Activated gamma-delta T cell (primary cell): Measurements from ENCODE around the gene ARSB.

Experiments used
- DNase-seq: peaks from one replicate; lab custom pipeline; 2025; lab: John Stamatoyannopoulos, UW

Gene ARSB

DNA sequence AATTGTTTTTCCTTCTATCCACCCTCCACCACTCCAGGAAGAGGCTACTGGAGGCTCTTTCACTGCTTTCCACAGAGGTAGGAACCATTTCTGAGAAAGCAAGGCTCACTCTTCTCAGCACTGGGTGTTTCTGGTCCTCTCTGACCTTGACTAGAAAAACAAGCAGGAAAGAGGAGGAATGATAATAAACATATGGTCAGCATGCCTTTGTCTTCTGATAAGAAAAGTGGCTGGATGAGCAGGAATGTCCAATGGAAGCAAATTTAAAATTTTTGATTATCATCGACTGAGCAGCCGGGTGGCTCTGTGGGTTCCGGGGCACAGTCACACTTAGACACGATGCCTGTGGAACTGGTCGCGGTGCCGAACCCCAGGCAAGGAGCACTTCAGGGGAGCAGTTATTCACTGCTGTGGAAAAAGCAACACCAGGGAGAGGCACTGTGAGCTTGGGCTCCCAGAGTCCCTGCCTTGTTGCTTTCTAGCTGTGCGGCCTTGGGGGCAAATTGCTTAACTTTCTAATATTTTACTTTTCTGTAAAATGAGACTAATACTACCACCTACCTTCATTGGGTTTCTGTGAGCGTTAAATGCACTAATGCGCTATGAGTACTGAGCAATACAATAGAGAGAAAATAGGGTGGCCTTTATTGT lies 179.5 kb downstream of the ARSB start:
- no peak for DNase-seq

DNA sequence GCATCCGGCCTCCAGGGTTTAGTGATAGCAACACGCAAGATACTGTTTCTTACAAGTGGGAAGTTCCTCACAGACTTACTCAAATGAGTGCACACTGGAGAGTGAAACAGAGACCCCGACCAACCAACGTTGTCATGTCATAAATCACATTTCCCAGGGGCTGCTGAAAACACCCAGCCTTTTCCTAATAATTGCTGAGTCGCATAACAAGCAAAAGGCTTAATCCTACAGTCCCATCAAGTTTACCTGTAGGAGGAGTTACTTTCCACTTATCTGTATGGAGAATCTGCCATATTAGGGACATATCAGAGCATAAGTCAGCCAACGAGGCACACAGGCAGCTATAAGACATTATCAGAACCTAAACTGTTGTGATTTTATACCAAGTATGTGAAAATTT lies 180.1 kb downstream of the ARSB start:
- no peak for DNase-seq

DNA sequence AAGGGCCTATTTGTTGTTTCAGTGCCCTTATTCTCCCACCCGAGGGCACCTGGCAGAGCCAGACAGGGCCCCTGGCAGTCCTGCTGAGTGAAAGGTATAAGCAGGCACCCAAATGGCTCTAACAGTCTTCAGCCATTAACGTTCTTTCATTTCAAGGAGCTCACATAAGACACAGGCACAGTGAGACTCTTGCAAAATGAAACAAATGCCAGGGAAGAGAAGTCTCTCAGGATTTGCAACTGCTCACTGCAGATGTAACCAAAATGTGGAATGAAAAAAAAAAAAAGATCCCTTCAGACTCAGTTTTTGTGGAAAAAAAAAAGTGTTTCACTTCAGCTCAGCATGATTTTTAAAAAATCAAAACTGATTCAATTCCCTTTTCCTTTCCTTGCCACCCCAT lies 181.2 kb downstream of the ARSB start:
- DNase-seq = no peak

GRCh38 chr5:78803353-78803752 lies 181.8 kb downstream of the ARSB start:
- DNase-seq = no peak

- no peak for DNase-seq
Observed at GRCh38 chr5:78801413-78801812, 183.7 kb downstream of the ARSB start.

DNA sequence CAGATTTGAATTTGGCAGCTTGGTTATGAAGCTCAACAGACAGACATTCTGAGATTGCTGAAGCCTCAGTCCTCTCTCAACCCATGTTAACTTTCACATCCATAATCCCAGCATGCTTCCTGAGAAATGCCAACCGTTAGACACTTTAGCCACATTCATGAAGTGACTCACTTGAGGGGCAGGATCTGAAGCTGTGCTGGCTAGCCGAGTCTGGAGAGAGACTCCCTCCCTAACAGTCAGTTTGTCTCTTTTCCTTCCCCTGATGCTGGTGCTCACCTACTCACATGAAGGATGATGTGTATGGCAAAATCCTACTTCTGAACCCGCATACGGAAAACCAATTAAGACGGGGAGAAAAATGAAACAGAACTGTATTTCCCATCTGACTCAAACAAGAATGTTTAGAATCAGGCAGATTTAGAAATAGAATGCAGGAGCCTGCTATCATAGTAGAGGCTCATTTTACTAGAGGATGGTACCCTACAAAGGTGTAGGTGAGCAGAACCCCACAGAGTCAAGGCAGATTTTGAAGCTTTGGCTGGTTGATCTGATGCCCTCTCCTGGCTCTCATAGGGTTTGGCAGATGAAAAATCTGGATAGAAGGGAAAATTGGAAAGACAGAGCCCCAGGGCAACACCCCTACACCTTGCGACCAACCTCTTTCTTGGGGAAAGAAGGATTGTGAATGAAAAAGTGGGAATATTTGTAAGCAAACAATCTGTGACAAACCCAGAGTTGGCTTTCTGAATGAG lies 185.7 kb downstream of the ARSB start:
- DNase-seq = no peak

DNA sequence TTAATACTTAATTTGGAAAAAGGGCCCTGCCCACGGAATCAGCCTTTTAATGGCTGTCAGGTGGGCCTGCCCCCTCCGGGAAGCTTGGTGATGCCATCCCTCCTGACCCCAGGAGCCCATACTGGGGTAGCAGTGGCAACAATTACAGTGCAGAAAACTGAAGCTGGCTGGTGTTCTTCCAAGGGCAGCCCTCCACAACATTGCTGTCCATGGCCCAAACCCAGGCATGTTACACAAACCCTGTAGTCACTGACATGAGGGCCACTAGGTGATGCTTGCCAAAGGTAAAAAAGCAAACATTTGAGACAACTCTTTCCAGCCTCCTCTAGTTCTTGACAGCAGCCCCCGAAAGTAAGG lies 186.5 kb downstream of the ARSB start:
- DNase-seq = no peak

DNA sequence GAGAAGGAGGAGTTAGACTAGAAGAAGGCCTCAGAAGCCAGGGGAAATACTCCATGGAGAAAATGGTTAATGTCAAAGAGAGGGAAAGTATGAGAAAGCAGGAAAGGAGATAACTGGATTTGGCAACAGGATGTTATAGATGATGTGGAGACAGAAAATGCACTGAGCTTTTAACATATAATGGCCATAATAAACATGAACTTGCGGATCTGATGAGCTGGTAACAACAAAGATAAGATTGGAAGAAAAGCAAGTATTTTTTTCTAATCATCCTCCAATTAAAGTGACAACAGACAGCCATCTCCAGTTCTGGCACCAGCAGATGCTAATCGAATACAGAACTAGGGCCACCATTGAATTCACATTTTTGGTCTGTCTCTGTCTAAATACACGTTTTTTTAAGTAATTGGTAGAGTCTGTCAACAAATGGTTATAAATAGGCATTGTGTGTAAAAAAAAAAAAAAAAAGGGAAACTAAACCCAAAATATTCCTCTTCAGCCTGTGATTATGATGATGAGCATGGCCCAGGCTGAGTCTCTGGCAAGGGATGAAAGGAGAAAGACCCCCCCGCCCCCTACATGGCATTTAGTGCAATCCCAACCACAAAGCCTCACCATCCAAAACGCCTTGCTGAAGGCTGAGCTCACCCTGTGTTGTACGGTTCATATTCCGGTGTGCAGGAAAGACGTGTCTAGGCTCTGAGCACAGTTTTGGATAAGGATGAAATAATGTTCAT lies 187.0 kb downstream of the ARSB start:
- DNase-seq = no peak

DNA sequence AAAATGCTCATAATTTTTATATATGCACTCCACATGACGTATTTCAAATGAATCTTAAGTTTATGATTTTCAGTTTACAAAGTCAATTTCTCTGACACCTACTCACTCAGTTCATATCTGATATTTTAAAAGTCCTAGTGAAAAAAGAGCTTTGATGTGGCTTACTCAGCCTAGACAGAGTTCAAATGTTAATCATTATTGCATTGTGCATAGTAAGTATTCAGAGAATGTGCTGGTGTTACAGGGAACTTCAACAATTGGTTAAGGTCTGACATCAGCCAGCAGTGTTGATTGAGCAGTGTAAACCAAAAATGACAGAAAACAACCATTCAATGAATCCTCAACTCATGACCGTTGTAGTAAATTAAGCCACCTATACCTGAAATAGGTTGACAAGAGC lies 189.4 kb downstream of the ARSB start:
- no peak for DNase-seq

GRCh38 chr5:78794693-78795215 lies 190.4 kb downstream of the ARSB start:
- DNase-seq = no peak

GRCh38 chr5:78793907-78794662 lies 191.0 kb downstream of the ARSB start:
- no peak for DNase-seq

DNA sequence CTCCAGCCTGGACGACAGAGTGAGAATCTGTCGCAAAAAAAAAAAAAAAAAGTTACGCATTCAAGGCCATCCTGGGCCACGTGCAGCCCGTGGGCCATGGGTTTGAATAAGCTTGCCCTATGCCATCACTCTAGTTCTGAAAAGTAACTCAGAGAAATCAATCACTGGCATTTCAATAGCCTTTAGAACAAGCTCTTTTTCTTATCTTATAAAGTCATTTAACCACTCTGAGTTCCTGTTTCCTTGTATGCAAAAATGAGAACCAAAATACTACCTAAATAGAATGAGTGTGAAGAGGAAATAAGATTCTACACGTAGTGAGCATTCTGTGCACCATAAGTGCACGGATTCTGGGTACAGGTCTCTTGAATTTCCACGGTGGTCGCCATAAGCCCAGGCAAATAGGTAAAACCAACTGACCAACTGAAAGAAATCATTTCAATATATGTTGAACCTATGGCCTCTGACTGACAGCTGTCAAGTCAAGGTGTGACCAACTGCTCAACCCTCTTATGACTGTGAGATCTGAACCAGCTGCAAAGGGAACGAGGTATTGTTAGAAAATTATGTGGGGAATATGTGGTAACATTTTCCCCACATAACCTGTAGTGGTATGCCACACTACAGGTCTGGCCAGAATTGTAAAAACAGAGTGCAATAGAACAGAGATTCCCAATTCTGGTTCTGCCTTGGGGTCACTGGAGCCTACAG lies 192.6 kb downstream of the ARSB start:
- DNase-seq = no peak

- no peak for DNase-seq
Observed at GRCh38 chr5:78791501-78792100, 193.5 kb downstream of the ARSB start.

- DNase-seq = no peak
Observed at GRCh38 chr5:78787783-78788182, 197.3 kb downstream of the ARSB start.

DNA sequence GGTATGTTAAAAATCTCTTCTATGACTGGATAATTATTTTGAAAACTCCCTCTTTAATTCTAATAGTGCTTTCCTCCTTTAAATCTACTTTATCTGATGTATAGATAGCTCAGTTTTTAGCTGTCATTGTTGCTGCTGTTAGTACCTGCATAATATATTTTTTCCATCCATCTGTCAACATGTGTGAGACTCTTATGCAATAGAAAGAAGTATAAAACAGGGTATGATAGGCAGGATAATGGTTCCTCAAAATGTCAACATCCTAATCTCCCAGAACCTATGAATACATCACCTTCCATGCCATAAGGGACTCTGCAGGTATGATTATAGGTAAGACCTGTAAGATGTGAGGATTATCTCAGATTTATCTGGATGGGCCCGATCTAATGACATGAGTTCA lies 199.7 kb downstream of the ARSB start:
- no peak for DNase-seq

DNA sequence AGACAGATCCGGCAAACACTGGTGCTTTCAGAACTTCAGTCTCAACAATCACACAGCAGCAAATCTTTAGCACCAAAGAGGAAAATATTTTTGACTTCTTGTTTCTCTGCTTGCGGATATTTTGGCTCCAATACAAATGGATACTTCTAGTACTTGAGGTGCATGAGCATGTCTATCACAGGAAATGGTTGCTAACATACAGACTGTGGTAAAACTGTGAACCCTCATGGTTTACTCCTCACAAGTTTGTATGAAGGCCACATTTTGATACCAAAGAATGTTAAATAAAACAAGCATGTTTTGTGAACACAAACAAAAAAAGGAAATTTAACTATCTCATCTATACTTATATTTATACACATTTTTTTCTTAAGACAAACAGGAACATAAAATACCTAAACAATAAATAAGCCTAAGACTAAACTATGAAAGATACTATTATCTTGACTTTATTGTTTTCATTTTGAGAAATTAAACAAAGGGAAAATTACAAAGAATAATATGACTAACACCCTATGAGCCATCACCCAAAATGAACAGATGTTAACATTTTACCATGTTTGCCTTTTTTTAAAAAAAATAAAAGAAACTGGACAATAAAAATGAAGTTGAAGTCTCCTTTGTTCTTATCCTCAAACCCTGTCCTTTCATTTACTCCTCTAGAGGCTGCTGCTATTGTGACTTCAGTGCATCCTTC lies 201.5 kb downstream of the ARSB start:
- DNase-seq = no peak

DNA sequence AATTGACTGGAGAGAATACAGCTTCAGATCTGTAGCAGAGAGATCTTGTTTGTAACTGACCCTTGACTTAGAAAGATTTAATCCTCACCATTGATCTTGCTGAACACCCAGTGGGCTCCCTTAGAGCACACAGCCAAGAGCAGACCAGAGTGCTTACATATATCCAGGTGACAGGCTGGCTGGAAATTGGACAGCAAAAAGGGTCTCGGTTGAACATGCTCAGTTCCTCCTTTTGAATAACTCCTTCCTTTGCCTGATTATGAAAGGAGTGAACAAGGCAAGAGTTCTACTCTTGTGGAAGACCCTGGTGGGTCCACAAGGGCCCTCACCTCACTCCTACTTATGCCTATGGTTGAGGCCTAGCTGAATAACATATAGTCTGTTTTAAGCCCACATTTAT lies 202.4 kb downstream of the ARSB start:
- DNase-seq = no peak

DNA sequence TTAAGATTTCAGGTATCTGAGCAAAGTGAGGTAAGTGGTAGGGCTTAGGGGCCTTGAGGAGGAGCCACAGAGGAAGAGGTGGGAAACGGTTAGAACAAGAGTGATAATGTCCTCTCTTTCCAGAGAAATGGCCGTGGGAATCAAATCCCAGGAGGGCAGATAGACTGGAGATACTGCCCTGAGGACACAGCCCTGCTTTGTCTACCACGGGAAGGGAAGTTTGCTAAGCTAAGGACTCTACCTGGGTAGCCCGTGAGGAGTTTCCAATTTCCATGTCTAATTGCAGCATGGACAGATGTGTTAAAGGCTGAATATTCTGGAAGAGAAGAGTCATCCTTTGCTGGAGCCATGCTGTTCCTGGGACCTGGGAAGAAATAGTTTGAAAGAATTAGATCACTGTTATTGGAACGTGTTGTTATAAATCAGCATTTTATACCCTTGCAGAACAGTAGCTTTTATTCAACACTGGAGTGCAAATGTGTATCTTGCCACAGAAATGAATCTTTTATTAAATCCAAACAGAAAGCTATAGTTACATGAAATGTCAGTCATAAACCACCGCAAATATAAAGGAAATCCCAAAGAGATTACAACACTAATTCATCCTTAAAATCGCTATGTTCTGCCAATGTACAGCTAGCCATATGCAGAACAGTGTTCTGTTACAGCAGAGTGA lies 203.4 kb downstream of the ARSB start:
- no peak for DNase-seq

DNA sequence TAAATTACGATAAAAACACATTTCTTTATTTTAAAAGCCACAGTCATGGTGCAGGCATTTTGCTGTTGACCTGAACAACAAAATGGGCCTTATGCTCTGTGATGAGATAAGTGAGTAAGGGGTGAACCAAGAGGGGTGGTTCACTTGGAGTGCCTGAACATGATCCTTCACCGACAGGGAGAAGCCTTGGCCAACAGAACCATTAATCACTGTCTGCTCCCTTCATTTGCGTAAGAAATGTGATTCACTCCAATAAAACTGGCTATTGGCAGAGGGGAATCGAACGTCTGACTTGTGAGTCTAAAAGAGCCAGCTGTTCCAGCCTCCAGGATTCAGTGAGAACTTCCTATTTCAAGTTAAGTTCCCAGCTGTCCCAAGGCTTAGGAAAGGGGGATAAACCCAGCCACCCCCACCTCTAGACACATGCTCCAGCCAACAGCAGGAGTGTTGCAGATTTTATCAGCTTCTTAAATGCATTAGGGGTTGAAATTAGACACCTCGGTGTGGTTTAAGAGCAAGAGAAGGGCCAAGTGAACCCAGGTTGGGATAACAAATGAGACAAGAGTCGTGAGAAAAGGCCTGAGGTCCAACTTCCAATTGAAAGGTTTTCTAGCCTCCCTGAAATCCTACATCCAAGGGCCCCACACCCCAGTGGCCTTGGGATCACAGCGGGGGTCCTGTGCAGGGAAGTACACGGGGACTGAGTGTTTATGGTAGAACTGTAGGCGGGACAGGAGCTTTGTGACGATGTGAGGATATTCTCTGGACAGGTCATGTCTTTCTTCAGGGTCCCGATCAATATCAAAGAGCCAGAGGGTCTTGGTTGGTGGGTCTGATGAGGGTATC lies 205.1 kb downstream of the ARSB start:
- DNase-seq = no peak
